ENCODE data around the gene TMEM252.

DNA sequence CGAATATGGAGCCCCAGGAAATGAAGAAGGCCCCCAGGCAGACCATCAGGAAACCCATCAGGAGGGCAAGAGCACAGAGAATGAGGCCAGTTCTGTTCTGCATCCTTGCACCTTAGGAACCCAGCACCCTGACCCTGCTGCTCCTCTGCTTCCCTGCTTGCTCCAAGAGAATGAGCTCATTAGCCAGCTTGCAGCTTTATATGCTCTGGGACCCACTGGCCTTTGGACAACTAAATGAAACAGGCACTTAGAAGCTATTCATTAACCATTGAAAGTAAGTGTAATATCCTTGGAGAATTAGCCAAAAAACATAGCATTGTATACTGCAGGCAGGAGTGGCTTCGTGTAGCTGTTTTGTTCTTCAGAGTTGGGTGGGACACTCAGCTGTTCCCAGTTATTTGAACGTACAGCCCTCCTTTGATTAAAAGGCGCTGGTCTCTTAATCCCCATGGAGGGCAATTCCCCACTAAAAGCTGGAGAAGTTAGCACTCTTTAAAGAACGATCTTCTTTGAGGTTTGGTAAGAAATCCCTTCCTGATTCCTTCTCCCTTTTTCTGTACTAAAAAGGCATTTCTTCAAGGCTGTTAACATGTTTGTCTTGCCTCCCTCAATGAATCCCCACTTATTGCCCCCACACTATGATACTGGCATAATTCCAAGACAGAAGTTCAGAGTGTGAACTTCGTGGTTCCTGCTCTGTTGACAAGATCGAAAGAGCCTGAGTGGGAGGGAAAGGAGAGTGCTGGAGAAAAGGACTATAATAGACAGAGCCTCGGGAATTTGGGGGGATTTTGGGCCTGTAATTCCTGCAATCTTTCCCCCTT is at the start of gene TMEM252:
- TF ChIP-seq, protein P1, sequence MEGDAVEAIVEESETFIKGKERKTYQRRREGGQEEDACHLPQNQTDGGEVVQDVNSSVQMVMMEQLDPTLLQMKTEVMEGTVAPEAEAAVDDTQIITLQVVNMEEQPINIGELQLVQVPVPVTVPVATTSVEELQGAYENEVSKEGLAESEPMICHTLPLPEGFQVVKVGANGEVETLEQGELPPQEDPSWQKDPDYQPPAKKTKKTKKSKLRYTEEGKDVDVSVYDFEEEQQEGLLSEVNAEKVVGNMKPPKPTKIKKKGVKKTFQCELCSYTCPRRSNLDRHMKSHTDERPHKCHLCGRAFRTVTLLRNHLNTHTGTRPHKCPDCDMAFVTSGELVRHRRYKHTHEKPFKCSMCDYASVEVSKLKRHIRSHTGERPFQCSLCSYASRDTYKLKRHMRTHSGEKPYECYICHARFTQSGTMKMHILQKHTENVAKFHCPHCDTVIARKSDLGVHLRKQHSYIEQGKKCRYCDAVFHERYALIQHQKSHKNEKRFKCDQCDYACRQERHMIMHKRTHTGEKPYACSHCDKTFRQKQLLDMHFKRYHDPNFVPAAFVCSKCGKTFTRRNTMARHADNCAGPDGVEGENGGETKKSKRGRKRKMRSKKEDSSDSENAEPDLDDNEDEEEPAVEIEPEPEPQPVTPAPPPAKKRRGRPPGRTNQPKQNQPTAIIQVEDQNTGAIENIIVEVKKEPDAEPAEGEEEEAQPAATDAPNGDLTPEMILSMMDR (conservative IDR thresholded peaks at IDR 0.05; ENCODE audit: low read length), result no peak
- TF ChIP-seq EZH2phosphoT487 (IDR thresholded peaks at IDR 0.05; ENCODE audit: borderline replicate concordance), result no peak

All from Loucy (cell line).